HCEC 1CT (cell line): ENCODE measurements around the gene CPNE2.
"Not testable (repeated sequence)": the region's sequence is repeated elsewhere in the genome, so short reads cannot be mapped to it uniquely, and the experiment has no call there.

Source experiments
- DNase-seq: peaks from one replicate; pipeline ENCODE4 v3.0.0-alpha.2; 2017

The CPNE2 gene

GRCh38 chr16:57178196-57178595 lies 85.8 kb downstream of the CPNE2 start:
- DNase-seq, result no peak

GRCh38 chr16:57178793-57179212 lies 86.4 kb downstream of the CPNE2 start:
- peak; percentile 46 for DNase-seq

- DNase-seq, result no peak
Observed at GRCh38 chr16:57179215-57179828, 86.9 kb downstream of the CPNE2 start.

- no peak for DNase-seq
Observed at GRCh38 chr16:57184113-57184512, 91.7 kb downstream of the CPNE2 start.

- no peak for DNase-seq
Observed at GRCh38 chr16:57184887-57185445, 92.6 kb downstream of the CPNE2 start.

- peak; percentile 74 for DNase-seq
Observed at GRCh38 chr16:57185446-57185944, 93.1 kb downstream of the CPNE2 start.

- DNase-seq, result peak; percentile 99
Observed at GRCh38 chr16:57185945-57186871, 93.8 kb downstream of the CPNE2 start, which contains the start of the genes PSME3IP1 and RSPRY1. TSS of gene PSME3IP1 (minus strand) at chr16:57186039. CDS start at chr16:57173854, 12,185 bp downstream. TSS of gene RSPRY1 (plus strand) at chr16:57186329. CDS start at chr16:57204659, 18,330 bp downstream.

GRCh38 chr16:57186872-57187854 lies 94.8 kb downstream of the CPNE2 start:
- DNase-seq, result peak; percentile 40

- not testable (repeated sequence) for DNase-seq
Observed at GRCh38 chr16:57187902-57188710, 95.7 kb downstream of the CPNE2 start.

GRCh38 chr16:57188711-57189002 lies 96.3 kb downstream of the CPNE2 start:
- no peak for DNase-seq

GRCh38 chr16:57189527-57189926 lies 97.1 kb downstream of the CPNE2 start:
- DNase-seq, result not testable (repeated sequence)

- DNase-seq, result peak; percentile 34
Observed at GRCh38 chr16:57190136-57190535, 97.8 kb downstream of the CPNE2 start.

- peak; percentile 92 for DNase-seq
Observed at GRCh38 chr16:57191056-57191571, 98.7 kb downstream of the CPNE2 start.

- DNase-seq, result peak; percentile 2
Observed at GRCh38 chr16:57192146-57192545, 99.8 kb downstream of the CPNE2 start.

GRCh38 chr16:57192720-57193486 lies 100.5 kb downstream of the CPNE2 start:
- peak; percentile 26 for DNase-seq

- DNase-seq, result peak; percentile 96
Observed at GRCh38 chr16:57194512-57194911, 102.1 kb downstream of the CPNE2 start.

- no peak for DNase-seq
Observed at GRCh38 chr16:57196286-57196685, 103.9 kb downstream of the CPNE2 start.

GRCh38 chr16:57196753-57197152 lies 104.4 kb downstream of the CPNE2 start:
- DNase-seq, result no peak
